Measurements from ENCODE around the gene WDHD1. TPM values are rescaled to one million over a fixed set of nuclear protein-coding genes. Genes with fewer than 3 reads are reported as not detected.
A peak's percentile ranks its signal among the peaks of the same experiment; 100 is the strongest.

The WDHD1 gene
- polyA plus RNA-seq, 1 experiment, result 6.7 TPM

- Histone ChIP-seq H3K9me3 (ENCODE audit: control insufficient read depth, insufficient read depth, low read length) (peaks cover 3% of the 10 kb centered on the region; the same call in 1 of the 2 replicates), H3K4me3 (ENCODE audit: low read depth, low read length) (peak overlapping the region; percentile 99), H3K27me3 (ENCODE audit: control insufficient read depth, insufficient read depth, low read length) (no peaks in the 10 kb centered on the region), H3K27ac (ENCODE audit: low read depth, low read length) (no peak overlapping the region)
- TF ChIP-seq CTCF (IDR thresholded peaks at IDR 0.05; ENCODE audit: low read depth, low read length), result no peak
- POLR2A ChIA-PET, result interaction anchor here (0.6 kb wide), 1 partner anchor 13 kb away, joined by 3 read pairs; no protein-coding TSS in a partner anchor
- DNase-seq (ENCODE audit: low read depth, low spot score), result no peak
- CTCF ChIA-PET, result interaction anchor here (2.9 kb wide), 1 partner anchor 18 kb away, joined by 30 read pairs; no protein-coding TSS in a partner anchor
These were observed 26.1 kb upstream of the WDHD1 start for GRCh38 chr14:55053018-55053417.

- no peak for TF ChIP-seq CTCF (IDR thresholded peaks at IDR 0.05; ENCODE audit: low read depth, low read length)
- CTCF ChIA-PET, result interaction anchor here (0.6 to 2.9 kb wide), 17 partner anchors 8 to 489 kb away, joined by 3 to 30 read pairs (median 10); partner anchors contain the start of genes SOCS4 and WDHD1
These were observed 25.5 kb upstream of the WDHD1 start for GRCh38 chr14:55052269-55052930.

GRCh38 chr14:55051423-55052268, 24.7 kb upstream of the WDHD1 start, which contains the start of gene MAPK1IP1L:
TSS of gene MAPK1IP1L (plus strand) at chr14:55051647. CDS start at chr14:55061684, 10,037 bp downstream.
- Histone ChIP-seq H3K27me3 (ENCODE audit: control insufficient read depth, insufficient read depth, low read length) (no peaks in the 10 kb centered on the region), H3K9me3 (ENCODE audit: control insufficient read depth, insufficient read depth, low read length) (peaks cover 3% of the 10 kb centered on the region; the same call in 1 of the 2 replicates), H3K27ac (ENCODE audit: low read depth, low read length) (peak within 1 kb of the TSS; percentile 99), H3K4me3 (ENCODE audit: low read depth, low read length) (peak within 1 kb of the TSS; percentile 99)
- peak; percentile 70 for DNase-seq (ENCODE audit: low read depth, low spot score)
- ChIA-PET POLR2A (interaction anchor here (0.6 to 1.7 kb wide), 16 partner anchors 8 to 399 kb away, joined by 3 to 13 read pairs (median 4); partner anchors contain the start of genes LGALS3, SOCS4 and WDHD1), CTCF (interaction anchor here (0.5 to 2.9 kb wide), 38 partner anchors 9 to 488 kb away, joined by 3 to 30 read pairs (median 4); partner anchors contain the start of genes SOCS4 and WDHD1)
- TF ChIP-seq CTCF (IDR thresholded peaks at IDR 0.05; ENCODE audit: low read depth, low read length), result peak; percentile 88

More at GRCh38 chr14:55052269-55052930, 25.5 kb upstream of the WDHD1 start:
- POLR2A ChIA-PET, result interaction anchor here (0.6 to 1.7 kb wide), 5 partner anchors 14 to 109 kb away, joined by 3 to 13 read pairs (median 7); partner anchors contain the start of genes SOCS4 and WDHD1
- Histone ChIP-seq H3K9me3 (ENCODE audit: control insufficient read depth, insufficient read depth, low read length) (peaks cover 3% of the 10 kb centered on the region; the same call in 1 of the 2 replicates), H3K27ac (ENCODE audit: low read depth, low read length) (peak overlapping the region; percentile 99), H3K4me3 (ENCODE audit: low read depth, low read length) (peak overlapping the region; percentile 99), H3K27me3 (ENCODE audit: control insufficient read depth, insufficient read depth, low read length) (no peaks in the 10 kb centered on the region)
- DNase-seq (ENCODE audit: low read depth, low spot score), result no peak

GRCh38 chr14:55051165-55051422, 24.2 kb upstream of the WDHD1 start:
- Histone ChIP-seq H3K9me3 (ENCODE audit: control insufficient read depth, insufficient read depth, low read length) (no peaks in the 10 kb centered on the region; the same call in 1 of the 2 replicates), H3K27me3 (ENCODE audit: control insufficient read depth, insufficient read depth, low read length) (no peaks in the 10 kb centered on the region), H3K4me3 (ENCODE audit: low read depth, low read length) (peak overlapping the region; percentile 61), H3K27ac (ENCODE audit: low read depth, low read length) (peak overlapping the region; percentile 96)
- ChIA-PET POLR2A (interaction anchor here (0.8 to 1.7 kb wide), 15 partner anchors 8 to 110 kb away, joined by 3 to 13 read pairs (median 5); partner anchors contain the start of genes LGALS3, SOCS4 and WDHD1), CTCF (interaction anchor here (0.5 to 2.9 kb wide), 36 partner anchors 9 to 487 kb away, joined by 3 to 30 read pairs (median 4); partner anchors contain the start of genes SOCS4 and WDHD1)
- no peak for TF ChIP-seq CTCF (IDR thresholded peaks at IDR 0.05; ENCODE audit: low read depth, low read length)
- no peak for DNase-seq (ENCODE audit: low read depth, low spot score)
